HG03571 (cell line): Measurements from ENCODE around the gene VPS26A.
A peak's percentile ranks its signal among the peaks of the same experiment; 100 is the strongest.
"Not testable (repeated sequence)": the region's sequence is repeated elsewhere in the genome, so short reads cannot be mapped to it uniquely, and the experiment has no call there.

Experiments used
- ATAC-seq: cut with Tn5 transposase; IDR thresholded peaks from one replicate; pipeline ENCODE4 v1.9.1; 2021; ENCODE audit not compliant: unreplicated experiment

The VPS26A gene

DNA sequence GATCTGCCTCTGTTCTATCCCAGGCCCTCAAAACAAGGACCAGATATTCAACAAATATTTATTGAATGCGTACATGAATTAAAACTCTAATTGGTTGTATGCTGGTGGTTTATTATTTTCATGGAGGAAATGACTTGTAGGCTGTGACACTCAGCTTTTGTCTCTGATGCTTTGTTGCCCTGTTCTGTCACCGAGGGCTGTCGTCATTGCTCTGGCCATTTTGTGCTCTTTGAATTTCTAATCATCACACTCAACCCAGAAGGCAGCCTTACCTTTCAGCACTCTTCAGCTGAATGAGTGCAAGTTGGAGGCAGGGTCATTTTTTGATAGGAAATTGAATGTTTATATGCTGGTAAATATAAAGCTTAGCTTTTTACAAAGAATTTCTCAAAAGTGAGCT, 21.5 kb upstream of the VPS26A start:
- ATAC-seq: no peak

DNA sequence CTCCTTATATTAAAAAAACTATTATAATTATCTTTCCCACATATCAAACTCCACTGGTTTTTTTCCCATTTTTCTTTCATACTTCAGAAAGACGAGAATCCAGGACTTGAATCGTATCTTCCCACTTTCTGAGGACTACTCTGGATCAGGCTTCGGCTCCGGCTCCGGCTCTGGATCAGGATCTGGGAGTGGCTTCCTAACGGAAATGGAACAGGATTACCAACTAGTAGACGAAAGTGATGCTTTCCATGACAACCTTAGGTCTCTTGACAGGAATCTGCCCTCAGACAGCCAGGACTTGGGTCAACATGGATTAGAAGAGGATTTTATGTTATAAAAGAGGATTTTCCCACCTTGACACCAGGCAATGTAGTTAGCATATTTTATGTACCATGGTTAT, 20.2 kb upstream of the VPS26A start:
- ATAC-seq: no peak

DNA sequence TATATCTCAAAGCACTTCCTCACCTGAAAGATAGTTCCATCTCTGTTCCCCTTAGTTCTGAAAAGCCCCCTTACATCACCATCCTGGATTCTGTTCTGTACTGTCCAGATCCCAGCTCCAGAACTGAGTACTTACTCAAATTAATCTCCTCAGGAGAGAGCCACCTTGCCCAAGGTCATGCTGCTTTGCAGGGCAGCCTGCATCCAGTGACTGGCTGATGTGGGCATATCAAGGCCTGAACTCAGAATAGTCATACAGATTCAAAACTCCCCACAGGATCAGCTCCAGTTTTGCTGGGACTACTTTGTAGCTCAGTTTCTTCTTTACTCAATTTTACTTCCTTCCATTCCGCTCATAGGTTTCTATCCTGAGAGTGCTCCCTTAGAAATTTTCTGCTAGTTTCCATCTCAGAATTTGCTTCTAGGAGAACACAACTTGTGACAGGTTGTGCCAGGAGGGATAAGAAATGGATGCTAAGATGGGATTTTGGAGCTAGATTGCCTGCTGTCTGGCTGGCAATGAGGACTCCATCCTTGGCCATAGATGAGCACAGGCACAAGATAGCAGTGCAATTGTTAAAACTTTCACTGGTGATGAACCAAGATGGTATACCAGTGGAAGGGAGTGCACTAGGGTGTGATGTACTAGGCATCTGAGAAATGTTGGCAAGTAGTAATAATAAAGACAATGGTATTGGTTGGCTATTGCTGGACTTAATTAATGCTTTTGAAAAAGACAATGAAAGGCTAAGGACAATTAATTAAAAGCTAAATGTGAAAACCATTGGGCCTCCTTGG, 18.8 kb upstream of the VPS26A start:
- no peak for ATAC-seq

DNA sequence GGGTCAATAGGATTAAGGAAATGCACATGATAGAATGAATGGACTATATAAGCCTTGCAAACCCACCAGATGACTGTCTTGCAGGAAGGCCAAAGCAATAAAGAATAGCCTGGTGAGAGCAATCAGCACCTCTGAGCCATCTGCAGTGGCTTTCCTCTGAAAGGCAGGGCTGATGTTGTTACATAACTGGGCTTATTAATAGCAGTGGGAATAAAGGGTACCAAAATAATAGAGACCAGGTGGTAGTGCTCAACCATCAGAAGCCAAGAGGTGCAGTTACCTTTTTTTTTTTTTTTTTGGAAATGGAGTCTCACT, 16.8 kb upstream of the VPS26A start:
- no peak for ATAC-seq

DNA sequence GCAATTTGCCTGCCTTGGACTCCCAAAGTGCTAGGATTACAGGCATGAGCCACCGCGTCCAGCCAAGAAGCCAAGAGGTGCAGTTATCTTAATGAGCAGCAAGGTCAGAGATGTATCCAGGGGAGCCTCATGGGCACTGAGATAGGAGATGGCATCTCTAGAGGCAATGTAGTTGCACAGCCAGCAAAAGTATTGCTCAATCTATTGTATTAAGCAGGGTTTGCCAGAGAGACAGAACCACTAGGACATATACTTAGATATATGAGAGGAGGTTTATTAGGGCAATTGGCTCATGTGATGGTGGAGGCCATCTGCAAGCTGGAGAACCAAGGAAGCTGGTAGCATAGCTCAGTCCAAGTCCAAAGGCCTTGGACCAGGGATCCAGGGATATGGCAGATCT, 16.3 kb upstream of the VPS26A start:
- no peak for ATAC-seq

DNA sequence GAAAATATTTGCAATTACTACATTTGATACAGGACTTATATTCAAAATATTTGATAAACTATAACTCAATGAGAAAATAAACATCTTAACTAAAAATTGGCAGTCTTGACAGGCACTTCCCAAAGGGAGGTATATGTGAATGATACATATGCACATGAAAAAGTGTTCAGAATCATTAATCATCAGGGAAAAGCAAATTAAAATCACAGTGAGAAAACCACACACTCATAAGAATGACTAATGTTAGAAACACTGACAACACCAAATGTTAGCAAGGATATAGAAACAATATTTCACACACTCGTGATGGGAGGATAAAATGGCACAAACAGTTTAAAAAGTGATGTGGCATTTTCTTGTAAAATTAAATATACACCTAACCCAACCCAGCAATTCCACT, 4.1 kb upstream of the VPS26A start:
- no peak for ATAC-seq

DNA sequence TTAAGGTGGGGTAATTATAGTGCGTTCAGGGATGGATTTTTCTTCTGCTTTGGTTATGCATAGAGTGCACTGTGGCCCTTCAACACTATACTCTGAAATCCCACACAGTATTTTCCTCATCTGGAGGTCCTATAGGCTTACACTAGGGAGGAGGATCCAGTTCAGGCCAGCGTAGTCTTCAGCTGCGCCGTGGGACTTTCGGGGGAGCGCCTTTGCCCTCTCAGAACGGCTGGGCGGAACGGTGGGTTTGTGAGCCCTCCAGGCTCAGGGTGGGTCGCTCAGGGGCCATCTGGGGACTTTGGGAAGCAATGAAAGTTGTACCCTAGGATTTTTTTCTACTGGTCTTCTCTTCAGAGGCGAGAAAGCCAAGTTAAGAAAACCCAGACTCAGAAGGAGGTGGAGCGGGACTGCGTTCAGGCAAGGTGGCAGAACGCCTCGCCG, 652 bp upstream of the VPS26A start:
- ATAC-seq: peak; percentile 27

DNA sequence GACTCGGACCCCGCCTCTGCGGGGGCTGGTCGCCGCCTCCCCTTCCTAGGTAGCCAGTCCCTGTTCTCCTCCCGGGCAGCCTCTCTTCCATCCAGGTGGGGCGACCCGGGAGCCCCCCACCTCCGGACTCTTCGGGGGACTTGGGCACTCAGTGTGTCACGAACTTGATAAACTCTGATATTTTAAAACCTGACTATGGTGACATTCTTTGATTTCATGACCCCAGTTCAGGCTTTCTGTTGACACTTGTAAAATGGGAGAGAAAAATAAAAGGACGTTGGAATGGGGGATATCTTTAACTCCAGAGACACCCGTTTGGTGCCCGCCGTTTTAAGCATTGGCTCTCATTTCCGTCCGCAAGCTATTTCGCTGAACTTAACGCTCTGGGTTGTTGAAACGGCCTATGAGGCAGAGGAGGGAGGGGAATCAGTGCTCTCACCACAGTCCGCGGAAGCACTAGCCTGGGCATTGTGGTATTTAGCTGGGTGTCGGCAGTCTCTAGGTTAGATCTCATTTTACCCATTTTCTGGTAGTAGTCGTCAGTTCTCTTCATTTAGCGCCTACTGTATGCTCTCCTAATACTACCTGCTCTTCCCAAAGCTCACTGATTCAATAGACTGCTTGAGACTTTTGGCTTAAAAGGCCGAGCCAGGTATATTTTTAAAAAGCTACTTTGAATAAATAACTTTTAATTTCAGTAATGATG, 738 bp downstream of the VPS26A start:
- ATAC-seq: no peak

DNA sequence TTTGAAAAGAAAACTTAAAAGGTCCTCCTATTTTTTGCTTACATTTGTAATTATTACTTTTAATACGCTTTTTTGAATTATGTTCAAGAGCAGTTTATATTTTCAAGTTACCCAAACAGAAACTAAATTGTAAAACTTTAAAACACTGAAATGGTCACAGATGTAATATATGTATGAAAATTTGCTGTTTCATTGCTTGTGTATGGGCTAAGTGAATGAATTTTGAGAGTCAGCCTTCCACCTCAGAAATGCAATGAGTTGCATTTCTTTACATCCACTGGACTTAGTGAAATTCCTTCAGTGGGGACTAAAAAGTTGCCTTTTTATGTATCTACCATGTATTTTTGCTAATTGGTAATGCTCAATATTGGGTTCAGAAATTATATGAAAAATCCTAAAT, 1.6 kb downstream of the VPS26A start:
- no peak for ATAC-seq

DNA sequence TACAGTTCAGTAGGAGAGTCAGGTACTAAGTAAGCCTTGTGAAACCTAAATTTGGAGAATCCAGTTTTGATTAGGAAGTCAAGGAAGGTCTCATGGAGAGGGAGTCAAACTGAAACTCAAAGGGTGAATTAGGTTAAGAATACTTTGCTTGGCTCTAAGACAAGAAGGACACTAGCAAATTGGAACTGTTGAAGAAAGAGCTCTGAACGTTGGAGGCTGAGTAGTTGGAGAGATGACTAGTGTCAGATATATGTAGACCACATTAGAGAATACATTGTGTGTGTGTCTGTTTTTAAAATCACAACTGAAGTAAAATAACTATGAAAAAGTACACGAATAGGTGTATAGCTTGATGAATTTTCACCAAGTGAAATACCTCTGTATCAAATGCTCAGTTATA, 6.3 kb downstream of the VPS26A start:
- ATAC-seq: no peak

DNA sequence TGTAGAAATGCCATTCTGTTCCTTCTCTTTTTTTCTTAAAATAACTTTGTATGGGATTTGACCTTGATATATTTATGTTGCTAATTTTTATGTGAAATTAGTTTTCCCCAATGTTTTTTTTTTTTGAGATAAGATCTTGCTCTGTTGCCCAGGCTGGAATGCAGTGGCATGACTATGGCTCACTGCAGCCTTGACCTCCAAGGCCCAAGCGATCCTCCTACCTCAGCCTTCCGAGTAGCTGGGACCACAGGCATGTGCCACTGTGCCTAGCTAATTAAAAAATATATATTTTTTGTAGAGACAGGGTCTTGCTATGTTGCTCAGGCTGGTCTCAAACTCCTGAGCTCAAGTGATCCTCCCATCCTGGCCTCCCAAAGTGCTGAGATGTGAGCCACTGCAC, 16.0 kb downstream of the VPS26A start:
- no peak for ATAC-seq

DNA sequence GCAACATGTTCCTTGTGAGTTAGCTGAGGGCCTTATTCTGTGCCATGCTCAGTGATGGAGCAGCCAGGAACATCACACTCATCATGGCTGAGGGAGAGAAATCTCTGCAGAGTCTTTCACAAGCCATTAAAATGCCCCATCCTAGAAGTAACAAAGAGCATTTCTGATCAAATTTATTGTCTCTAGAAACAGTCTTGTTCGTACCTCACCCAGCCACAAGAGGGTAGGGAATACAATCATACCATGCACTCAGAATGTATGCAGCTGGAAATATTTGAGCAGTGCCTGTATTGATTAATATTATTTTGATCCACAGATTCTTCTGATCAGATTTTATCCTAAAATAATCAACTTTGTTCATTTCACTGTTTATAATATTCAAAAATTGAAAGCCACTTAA, 17.3 kb downstream of the VPS26A start:
- ATAC-seq: no peak

DNA sequence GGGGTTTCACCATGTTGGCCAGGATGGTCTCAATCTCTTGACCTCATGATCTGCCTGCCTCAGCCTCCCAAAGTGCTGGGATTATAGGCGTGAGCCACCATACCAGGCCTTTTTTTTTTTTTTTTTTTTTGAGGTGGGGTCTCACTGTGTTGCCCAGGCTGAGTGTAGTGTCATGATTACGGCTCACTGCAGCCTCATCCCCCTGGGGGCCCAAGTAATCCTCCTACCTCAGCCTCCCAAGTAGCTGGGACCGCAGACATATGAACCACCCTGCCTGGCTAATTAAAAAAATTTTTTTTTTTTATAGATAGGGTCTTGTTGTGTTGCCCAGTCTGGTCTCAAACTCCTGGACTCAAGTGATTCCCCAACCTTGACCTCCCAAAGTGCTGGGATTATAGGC, 18.1 kb downstream of the VPS26A start:
- ATAC-seq: not testable (repeated sequence)

DNA sequence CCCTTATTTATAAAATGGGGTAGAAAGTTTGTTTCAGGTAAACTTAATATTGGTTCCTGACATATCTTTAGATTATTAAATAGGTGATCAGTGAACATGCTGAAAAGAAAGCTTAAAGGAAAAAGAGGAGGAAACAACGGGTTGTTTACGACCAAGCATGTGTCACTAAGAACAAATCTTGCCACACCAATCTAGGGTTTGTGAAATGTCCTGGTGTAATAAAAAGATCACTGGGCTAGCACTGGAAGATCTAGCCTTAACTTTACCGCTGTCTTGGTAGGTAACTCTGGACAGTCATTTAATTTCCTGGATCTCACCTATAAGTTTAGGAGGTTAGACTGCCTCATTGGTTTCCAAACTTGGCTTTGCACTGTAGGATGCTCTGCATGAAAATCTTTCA, 19.0 kb downstream of the VPS26A start:
- ATAC-seq: no peak

DNA sequence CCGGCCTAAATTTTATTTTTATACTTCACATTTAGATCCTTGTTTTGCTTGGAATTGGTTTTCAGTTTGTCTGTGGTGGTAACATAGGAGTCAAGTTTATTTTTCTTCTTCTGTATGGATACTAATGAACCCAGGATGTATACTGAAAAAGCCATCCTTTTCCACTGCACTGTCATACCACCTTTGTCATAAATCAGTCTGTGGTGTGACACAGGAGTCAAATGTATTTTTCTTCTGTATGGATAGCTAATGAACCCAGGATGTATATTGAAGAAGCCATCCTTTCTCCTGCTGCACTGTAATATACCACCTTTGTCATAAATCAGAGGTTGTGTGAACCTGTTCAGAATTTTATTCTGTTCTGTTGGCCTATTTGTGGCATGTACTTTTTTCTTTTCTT, 21.4 kb downstream of the VPS26A start:
- no peak for ATAC-seq

DNA sequence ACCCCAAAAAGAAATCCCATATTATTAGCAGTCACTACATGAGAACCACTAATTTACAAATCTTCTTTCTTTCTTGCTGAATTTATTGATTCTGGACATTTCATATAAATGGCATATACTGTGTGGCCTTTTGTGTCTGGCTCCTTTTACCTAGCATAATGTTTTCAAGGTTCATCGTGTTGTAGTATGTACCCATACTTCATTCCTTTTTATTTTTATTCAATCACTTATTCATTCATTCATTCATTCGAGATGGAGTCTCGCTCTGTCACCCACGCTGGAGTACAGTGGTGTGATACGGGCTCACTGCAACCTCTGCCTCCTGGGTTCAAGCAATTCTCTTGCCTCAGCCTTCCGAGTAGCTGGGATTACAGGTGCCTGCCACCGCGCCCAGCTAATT, 21.9 kb downstream of the VPS26A start:
- no peak for ATAC-seq

DNA sequence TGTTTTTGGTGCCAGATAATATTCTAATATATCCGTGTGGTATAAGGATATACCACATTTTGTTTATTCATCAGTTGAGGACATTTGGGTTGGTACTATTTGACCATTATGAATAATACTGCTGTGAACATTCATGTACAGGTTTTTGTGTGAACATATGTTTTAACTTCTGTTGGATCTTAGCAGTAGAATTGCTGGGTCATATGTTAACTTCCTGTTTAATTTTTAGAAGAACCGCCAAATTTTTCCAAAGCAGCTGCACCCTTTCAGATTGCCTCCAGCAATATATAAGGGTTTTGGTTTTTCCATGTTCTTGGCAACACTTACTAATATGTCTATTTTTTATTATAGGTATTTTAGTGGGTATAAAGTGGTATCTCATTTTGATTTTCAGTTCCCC, 22.8 kb downstream of the VPS26A start:
- no peak for ATAC-seq

DNA sequence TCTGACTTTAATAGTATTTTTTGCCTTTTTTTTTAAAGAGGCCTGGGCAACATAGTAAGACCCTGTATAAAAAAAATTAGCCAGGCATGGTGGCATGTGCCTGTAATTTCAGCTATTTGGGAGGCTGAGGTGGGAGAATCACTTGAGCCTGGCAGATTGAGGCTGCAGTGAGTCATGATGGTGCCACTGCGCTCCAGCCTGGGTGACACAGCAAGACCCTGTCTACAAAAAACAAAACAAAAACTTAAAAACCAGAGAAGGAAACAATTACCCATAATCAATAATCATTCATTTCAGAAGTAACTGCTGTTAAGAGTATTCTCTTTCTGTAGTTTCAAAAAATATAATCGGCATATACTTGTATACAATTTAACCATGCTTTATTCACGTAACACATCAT, 28.0 kb downstream of the VPS26A start:
- no peak for ATAC-seq

DNA sequence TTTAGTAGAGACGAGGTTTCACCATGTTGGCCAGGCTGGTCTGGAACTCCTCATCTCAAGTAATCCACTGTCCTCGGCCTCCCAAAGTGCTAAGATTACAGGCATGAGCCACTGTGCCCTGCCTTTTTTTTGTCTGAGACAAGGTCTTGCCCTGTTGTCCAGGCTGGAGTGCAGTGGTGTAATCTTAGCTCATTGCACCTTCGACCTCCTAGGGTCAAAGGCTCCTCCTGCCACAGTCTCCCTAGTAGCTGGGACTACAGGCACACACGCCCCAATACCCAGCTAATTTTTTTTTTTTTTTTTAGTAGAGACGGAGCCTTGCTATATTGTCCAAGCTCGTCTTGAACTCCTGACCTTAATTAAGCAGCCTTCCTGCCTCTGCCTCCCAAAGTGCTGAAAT, 29.2 kb downstream of the VPS26A start:
- ATAC-seq: no peak

DNA sequence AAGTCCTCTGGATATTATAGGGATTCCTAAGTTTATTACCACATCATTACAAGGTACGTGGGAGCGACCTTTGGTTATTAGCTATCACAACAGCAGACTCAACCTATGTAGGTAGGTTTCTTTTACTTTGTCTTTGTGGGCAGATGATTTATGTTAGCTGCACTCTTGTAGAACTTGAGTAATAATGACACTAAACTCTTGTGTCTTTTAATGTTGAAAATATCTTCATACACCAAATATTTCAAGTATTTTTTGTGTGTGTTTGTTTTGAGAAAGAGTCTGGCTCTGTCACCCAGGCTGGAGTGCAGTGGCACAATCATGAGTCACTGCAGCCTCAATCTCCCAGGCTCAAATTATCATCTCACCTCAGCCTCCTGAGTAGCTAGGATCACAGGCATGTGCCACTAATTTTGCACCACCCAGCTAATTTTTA, 36.8 kb downstream of the VPS26A start:
- ATAC-seq: no peak

DNA sequence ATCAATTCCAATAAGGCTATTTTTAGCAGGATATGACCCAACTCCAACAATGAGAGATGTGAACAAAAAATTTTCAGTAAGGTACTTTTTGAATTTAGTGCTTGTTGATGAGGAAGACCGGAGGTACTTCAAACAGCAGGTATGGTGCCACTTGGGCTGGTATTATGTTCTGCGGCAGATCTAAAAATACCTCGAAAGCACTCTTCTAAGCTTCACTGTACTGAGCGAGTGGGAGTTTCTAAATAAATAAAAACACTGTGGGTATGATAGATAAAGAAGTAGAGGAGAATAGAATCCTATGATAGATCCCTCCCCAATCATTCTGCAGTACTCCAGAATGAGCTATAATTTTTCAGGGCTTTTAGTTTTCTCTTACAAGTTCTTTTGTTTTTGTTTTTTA, 44.5 kb downstream of the VPS26A start:
- ATAC-seq: no peak

DNA sequence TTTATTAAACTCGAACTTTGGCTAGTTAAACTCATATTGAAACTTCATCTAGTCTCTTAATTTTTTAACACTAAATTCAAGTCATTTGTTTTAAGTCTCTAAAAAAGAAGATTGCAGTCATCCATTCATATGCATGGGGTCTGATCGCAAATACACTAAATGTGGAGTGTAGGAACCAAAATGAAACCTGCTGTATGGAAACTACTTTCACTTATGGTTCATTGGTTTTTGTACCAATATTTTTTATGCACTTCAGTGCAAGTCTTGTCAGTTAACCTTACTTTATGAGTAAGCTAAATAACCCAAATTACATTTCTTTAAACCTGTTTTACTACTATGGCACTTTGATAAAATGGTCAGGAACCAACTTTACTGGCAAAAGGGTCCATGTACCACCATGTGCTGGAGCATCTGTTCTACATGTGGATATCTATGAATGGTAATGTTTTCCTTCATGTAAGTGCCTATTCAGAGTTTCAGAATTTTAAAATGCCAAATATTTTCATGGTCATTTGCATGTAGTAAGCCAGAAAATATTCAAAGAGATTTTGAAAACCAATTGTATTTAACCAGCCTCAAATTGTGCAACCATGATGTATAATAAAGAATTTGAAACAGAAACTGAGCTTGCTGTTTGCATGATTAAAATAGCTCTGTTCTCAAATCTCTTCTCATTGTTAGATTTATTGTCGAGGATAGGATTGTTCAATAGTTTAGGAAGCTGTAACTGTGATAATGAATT, 48.4 kb downstream of the VPS26A start:
- no peak for ATAC-seq
